Epithelial cell of proximal tubule (primary cell): ENCODE measurements around the gene ZNF366. TPM values are rescaled to one million over a fixed set of nuclear protein-coding genes. Genes with fewer than 3 reads are reported as not detected.

Experiments
- DNase-seq: peaks from one replicate; pipeline ENCODE4 v3.0.0-alpha.2; 2011; ENCODE audit warnings: low read depth
- H3K4me3 ChIP-seq: 2 replicates; pipeline ENCODE4 v1.5.1; 2011; ENCODE audit warnings: low read depth, mild to moderate bottlenecking, low read length
- CTCF ChIP-seq: conservative IDR thresholded peaks from 2 replicates; pipeline ENCODE4 v1.5.1; 2012; ENCODE audit warnings: low read depth, mild to moderate bottlenecking, low read length
- total RNA-seq: library from RNA; depleted of rRNA; stranded (reverse); fragments of >200 nt; gene quantifications from 2 replicates; pipeline ENCODE4 v1.2.3, GENCODE V29; 2015

The ZNF366 gene
- total RNA-seq, 1 donor from 2014 or later: not detected

GRCh38 chr5:72495410-72495809, 11.8 kb downstream of the ZNF366 start:
- TF ChIP-seq CTCF: no peak
- no peak for DNase-seq

GRCh38 chr5:72494623-72495124, 12.5 kb downstream of the ZNF366 start:
- H3K4me3 ChIP-seq: no peak overlapping the region
- no peak for DNase-seq
- TF ChIP-seq CTCF: no peak

More at GRCh38 chr5:72495410-72495809, 11.8 kb downstream of the ZNF366 start:
- H3K4me3 ChIP-seq: no peak overlapping the region

- no peak for DNase-seq
- no peak for TF ChIP-seq CTCF
Measured at GRCh38 chr5:72489536-72489935, 17.7 kb downstream of the ZNF366 start.

GRCh38 chr5:72488756-72489155, 18.5 kb downstream of the ZNF366 start:
- no peak for TF ChIP-seq CTCF
- H3K4me3 ChIP-seq: no peak overlapping the region
- DNase-seq: no peak

More at GRCh38 chr5:72489536-72489935, 17.7 kb downstream of the ZNF366 start:
- no peak overlapping the region for H3K4me3 ChIP-seq

- no peak for TF ChIP-seq CTCF
- DNase-seq: no peak
- H3K4me3 ChIP-seq: no peak overlapping the region
Measured at GRCh38 chr5:72487177-72487576, 20.0 kb downstream of the ZNF366 start.

GRCh38 chr5:72486371-72486770, 20.8 kb downstream of the ZNF366 start:
- no peak for TF ChIP-seq CTCF
- no peak overlapping the region for H3K4me3 ChIP-seq
- DNase-seq: no peak

- DNase-seq: no peak
- H3K4me3 ChIP-seq: no peak overlapping the region
- no peak for TF ChIP-seq CTCF
Measured at GRCh38 chr5:72485430-72485974, 21.7 kb downstream of the ZNF366 start.
